GM12864 (cell line): Measurements from ENCODE around the gene LRRC3.

Experiments
- DNase-seq: peaks from one replicate; pipeline ENCODE4 v3.0.0-alpha.2; 2011; ENCODE audit warnings: low read depth
- H3K4me3 ChIP-seq: 2 replicates; pipeline ENCODE4 v1.5.1; 2011; ENCODE audit warnings: mild to moderate bottlenecking, low read depth, low read length, control low read depth
- TF ChIP-seq, protein P1 (sequence below): IDR thresholded peaks from 2 replicates; pipeline ENCODE4 v1.5.1; 2011; ENCODE audit warnings: low read depth, mild to moderate bottlenecking, moderate library complexity, low read length, control low read depth, inconsistent platforms; ENCODE audit errors: missing control alignments

Gene LRRC3

GRCh38 chr21:44455524-44456213 is 359 bp downstream of the LRRC3 start:
- DNase-seq = no peak
- H3K4me3 ChIP-seq = peak overlapping the region; percentile 59
- TF ChIP-seq, protein P1, sequence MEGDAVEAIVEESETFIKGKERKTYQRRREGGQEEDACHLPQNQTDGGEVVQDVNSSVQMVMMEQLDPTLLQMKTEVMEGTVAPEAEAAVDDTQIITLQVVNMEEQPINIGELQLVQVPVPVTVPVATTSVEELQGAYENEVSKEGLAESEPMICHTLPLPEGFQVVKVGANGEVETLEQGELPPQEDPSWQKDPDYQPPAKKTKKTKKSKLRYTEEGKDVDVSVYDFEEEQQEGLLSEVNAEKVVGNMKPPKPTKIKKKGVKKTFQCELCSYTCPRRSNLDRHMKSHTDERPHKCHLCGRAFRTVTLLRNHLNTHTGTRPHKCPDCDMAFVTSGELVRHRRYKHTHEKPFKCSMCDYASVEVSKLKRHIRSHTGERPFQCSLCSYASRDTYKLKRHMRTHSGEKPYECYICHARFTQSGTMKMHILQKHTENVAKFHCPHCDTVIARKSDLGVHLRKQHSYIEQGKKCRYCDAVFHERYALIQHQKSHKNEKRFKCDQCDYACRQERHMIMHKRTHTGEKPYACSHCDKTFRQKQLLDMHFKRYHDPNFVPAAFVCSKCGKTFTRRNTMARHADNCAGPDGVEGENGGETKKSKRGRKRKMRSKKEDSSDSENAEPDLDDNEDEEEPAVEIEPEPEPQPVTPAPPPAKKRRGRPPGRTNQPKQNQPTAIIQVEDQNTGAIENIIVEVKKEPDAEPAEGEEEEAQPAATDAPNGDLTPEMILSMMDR = peak; percentile 39

DNA sequence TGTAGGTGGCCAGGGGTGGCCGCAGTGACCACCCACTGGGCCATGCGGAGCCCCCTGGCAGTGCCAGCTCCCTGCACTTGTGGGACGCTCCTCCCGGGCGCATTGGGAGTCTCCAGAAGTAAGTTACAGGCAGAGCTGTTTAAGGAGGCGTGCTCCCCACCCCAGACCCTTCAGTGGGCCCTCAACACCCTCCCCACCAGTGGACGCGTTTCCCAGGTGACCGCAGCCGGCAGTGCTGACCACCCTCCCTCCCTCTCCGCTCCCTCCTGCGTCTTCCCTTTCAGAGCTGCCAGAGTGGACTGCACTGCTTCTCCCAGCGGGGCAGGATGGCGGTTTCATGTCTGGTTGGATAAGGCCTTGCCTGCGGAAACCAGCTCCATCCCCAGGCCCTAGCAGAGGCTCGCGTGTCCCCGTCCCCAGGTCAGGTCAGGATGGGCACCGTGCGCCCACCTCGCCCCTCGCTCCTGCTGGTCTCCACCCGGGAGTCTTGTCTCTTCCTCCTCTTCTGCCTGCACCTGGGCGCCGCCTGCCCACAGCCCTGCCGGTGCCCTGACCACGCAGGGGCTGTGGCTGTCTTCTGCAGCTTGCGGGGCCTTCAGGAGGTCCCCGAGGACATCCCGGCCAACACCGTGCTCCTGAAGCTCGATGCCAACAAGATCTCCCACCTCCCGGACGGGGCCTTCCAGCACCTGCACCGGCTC is 1.1 kb downstream of the LRRC3 start:
- DNase-seq = no peak
- peak overlapping the region; percentile 59 for H3K4me3 ChIP-seq
- TF ChIP-seq, protein P1 = no peak

DNA sequence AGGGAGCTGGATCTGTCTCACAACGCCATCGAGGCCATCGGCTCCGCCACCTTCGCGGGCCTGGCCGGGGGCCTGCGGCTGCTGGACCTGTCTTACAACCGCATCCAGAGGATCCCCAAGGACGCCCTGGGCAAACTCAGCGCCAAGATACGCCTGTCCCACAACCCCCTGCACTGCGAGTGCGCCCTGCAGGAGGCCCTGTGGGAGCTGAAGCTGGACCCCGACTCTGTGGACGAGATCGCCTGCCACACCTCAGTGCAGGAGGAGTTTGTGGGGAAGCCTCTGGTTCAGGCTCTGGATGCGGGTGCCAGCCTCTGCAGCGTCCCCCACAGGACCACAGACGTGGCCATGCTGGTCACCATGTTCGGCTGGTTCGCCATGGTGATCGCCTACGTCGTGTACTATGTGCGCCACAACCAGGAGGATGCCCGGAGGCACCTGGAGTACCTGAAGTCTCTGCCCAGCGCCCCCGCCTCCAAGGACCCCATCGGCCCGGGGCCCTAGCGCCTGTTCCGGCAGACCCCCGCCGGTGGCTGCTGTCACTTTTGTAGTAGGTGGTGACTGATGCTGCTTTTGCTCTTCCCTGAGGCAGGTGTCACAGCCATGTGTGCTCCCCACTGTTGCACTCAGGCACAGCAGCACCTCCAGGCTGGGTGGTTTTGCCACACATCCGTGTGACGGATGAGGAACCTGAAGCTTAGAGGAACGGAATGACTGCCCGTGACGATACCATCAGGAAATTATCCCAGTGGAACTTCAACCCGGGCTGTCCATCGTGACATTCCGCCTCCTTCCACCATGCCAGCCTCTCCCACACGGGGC is 1.8 kb downstream of the LRRC3 start:
- TF ChIP-seq, protein P1 = no peak
- DNase-seq = no peak
- H3K4me3 ChIP-seq = no peak overlapping the region

GRCh38 chr21:44458971-44459711 is 3.8 kb downstream of the LRRC3 start:
- DNase-seq = no peak
- H3K4me3 ChIP-seq = no peak overlapping the region
- TF ChIP-seq, protein P1 = no peak

DNA sequence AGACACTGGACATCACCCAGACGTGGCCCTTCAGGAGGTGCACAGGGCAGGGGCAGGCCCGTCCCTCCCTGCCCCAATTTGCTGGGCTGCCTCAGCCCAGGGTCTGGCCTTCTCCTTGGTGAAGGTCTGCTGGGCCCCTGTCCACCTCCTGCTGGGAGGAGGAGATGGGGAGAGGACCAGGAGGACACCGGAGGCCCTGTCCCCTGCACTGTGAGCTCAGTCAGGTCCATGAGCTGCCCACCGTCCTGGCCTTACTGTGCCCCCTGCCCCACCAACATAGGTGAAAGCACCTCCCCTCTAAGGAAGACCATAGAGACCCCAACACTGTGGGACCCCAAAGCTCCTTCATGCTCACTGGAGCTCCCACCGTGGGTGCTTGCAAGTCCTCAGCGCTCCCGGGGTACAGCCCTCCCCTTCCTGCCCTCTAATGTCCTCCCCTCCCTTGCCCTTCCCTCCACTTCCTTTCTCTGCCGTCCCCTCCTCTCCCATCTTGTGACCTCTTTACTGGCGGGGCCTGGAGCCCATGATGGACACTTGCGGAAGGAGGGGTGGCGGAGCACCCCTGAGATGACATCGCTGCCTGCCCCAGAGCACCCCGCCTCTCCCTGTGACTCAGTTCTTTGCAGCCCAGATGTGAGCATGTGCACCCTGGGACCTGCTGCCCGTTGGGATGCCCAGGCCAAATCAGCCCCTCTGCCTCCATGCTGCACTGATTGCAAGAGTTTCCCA is 4.6 kb downstream of the LRRC3 start:
- TF ChIP-seq, protein P1 = no peak
- H3K4me3 ChIP-seq = no peak overlapping the region
- DNase-seq = no peak

GRCh38 chr21:44460441-44460755 is 5.1 kb downstream of the LRRC3 start:
- no peak for DNase-seq
- no peak overlapping the region for H3K4me3 ChIP-seq
- TF ChIP-seq, protein P1 = no peak
